Astrocyte of the cerebellum (primary cell): ENCODE results near the gene LTV1.
"Not testable (repeated sequence)": the region's sequence is repeated elsewhere in the genome, so short reads cannot be mapped to it uniquely, and the experiment has no call there.

Experiments
- DNase-seq: peaks from one replicate; pipeline ENCODE4 v3.0.0-alpha.2; 2011; ENCODE audit warnings: low read depth
- H3K4me3 ChIP-seq: 2 replicates; pipeline ENCODE4 v1.5.1; 2011; ENCODE audit warnings: mild to moderate bottlenecking, low read depth, low read length, moderate library complexity
- in situ Hi-C: cut with HindIII; loops from 2 replicates; pipeline ENCODE4 v1.10.0; 2017; ENCODE audit warnings: low sequenced_read_pairs
- TF ChIP-seq, protein P1 (sequence below): IDR thresholded peaks from 2 replicates; pipeline ENCODE4 v1.5.1; 2012; ENCODE audit warnings: low read length, low read depth, moderate library complexity, mild to moderate bottlenecking; ENCODE audit errors: missing control alignments

LTV1 gene

GRCh38 chr6:143857651-143858050 lies 14.5 kb downstream of the LTV1 start:
- in situ Hi-C loops, result no loop called here
- TF ChIP-seq, protein P1, sequence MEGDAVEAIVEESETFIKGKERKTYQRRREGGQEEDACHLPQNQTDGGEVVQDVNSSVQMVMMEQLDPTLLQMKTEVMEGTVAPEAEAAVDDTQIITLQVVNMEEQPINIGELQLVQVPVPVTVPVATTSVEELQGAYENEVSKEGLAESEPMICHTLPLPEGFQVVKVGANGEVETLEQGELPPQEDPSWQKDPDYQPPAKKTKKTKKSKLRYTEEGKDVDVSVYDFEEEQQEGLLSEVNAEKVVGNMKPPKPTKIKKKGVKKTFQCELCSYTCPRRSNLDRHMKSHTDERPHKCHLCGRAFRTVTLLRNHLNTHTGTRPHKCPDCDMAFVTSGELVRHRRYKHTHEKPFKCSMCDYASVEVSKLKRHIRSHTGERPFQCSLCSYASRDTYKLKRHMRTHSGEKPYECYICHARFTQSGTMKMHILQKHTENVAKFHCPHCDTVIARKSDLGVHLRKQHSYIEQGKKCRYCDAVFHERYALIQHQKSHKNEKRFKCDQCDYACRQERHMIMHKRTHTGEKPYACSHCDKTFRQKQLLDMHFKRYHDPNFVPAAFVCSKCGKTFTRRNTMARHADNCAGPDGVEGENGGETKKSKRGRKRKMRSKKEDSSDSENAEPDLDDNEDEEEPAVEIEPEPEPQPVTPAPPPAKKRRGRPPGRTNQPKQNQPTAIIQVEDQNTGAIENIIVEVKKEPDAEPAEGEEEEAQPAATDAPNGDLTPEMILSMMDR, result no peak
- no peak for DNase-seq
- H3K4me3 ChIP-seq, result no peak overlapping the region

DNA sequence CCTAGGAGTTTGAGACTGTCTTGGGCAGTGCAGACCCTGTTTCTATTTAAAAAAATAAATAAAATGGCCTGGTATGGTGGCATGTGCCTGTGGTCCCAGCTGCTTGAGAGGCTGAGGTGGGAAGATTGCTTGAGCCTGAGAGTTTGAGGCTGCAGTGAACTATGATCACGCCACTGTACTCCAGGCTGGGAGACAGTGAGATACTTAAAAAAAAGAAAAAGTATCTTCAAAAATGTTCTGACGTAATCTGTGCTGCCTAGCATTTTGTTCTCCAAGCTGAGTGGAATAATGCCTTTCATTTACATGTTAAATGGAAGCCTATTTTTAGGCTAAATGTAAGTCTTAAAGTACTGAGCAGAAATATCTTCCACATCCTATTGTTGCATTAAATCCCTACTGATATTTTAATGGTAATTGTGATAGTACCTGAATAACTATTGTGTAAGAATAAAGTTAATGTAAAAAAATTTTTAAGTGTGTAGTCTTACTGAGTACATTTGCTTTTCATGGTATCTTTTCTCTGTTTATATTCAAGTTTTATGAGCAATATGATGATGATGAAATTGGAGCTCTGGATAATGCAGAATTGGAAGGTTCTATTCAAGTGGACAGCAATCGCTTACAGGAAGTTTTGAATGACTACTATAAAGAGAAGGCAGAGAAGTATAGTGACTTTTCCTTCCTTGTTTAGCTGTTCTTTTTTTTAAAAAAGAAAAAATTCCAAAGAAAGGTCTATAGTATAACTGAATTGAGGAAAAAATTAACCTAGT lies 16.9 kb downstream of the LTV1 start:
- no peak for DNase-seq
- TF ChIP-seq, protein P1, result no peak

GRCh38 chr6:143863771-143864170 lies 20.6 kb downstream of the LTV1 start:
- no peak overlapping the region for H3K4me3 ChIP-seq
- no peak for DNase-seq
- TF ChIP-seq, protein P1, result no peak
- in situ Hi-C loops, result no loop called here

More for the DNA sequence above, 16.9 kb downstream of the LTV1 start:
- H3K4me3 ChIP-seq, result no peak overlapping the region
- in situ Hi-C loops, result no loop called here

- in situ Hi-C loops, result no loop called here
- no peak within 1 kb of the TSS for H3K4me3 ChIP-seq
- TF ChIP-seq, protein P1, result no peak
- no peak for DNase-seq
Measured at GRCh38 chr6:143864234-143864633, 21.1 kb downstream of the LTV1 start, which contains the start of gene ZC2HC1B. TSS of gene ZC2HC1B (plus strand) at chr6:143864474. CDS start at chr6:143864540, 66 bp downstream.

DNA sequence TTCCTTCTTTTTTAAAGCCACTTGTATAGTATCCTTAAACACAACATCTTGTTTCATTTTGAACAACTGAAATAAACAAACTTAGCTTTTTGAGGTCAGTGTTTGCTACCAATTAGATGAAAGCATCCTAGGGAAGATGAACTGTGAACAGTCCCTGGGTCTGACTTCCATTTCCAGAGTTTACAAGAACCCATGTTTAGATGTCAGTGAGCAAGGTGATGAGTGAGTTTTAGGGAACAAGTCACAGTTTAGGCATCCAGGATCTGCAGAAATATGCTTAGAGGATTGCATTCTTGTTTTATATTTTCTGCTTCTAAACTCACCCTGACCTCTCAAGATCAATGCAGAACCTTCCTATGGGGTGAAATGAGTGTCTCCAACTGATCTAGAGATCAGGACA lies 24.1 kb downstream of the LTV1 start:
- in situ Hi-C loops, result loop anchor here (5.0 kb wide), 1 partner anchor 45 kb away; no protein-coding TSS in a partner anchor
- TF ChIP-seq, protein P1, result no peak
- no peak for DNase-seq
- no peak overlapping the region for H3K4me3 ChIP-seq

DNA sequence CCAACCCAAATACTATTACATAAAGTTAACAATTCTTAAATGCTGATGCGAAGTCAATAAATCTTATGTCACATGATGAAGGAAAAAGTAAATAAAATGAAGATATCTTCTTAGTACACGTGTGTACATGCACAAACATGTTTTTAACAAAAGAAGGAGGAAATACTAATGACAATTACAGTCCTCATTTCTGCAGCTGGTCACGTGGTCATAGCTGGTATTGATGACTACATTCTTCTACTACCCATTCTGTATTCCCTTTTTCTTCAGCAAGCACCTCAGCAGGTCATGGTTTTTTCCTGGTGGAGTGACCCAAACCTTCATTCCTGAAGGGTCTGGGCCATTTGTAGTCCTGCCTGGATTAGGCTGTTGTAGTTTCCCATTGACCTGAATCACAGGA lies 25.7 kb downstream of the LTV1 start:
- not testable (repeated sequence) for H3K4me3 ChIP-seq, DNase-seq
- in situ Hi-C loops, result loop anchor here (5.0 kb wide), 1 partner anchor 47 kb away; no protein-coding TSS in a partner anchor

- in situ Hi-C loops, DNase-seq, H3K4me3 ChIP-seq: not testable (repeated sequence)
Measured at GRCh38 chr6:143871202-143871730, 28.1 kb downstream of the LTV1 start.
